WTC11 (cell line): ENCODE measurements around the gene PSMD11. TPM values are rescaled to one million over a fixed set of nuclear protein-coding genes. Genes with fewer than 3 reads are reported as not detected.

ENCODE experiments used
- ATAC-seq: fragments of 200-7000 bp; cut with Tn5 transposase; 2 replicates; pipeline ENCODE4 v1.10.0; 2021; ENCODE audit warnings: mild to moderate bottlenecking, moderate library complexity
- CTCF ChIA-PET: fragments of 300-600 bp; sonication (Branson Sonifier 250); formaldehyde crosslinking; loops from one replicate; lab custom pipeline; 2021; ENCODE audit warnings: antibody characterized with exemption; lab: Charles Lee
- POLR2A ChIA-PET: fragments of 350-600 bp; sonication (Branson Sonifier 250); formaldehyde crosslinking; loops from one replicate; lab custom pipeline; 2021; ENCODE audit warnings: antibody characterized with exemption; lab: Charles Lee
- DNase-seq: peaks from one replicate; pipeline ENCODE4 v3.0.0; 2021; ENCODE audit warnings: low spot score
- H3K27ac Mint-ChIP-seq: 2 replicates; pipeline ENCODE4 v1.8.0; 2021; ENCODE audit warnings: mixed read lengths
- H3K27me3 Mint-ChIP-seq: 2 replicates; pipeline ENCODE4 v1.8.0; 2021; ENCODE audit warnings: low read depth, mild to moderate bottlenecking, moderate library complexity, mixed read lengths
- H3K36me3 Mint-ChIP-seq: 2 replicates; pipeline ENCODE4 v1.8.0; 2021; ENCODE audit warnings: mixed read lengths
- H3K4me1 Mint-ChIP-seq: 2 replicates; pipeline ENCODE4 v1.8.0; 2022; ENCODE audit warnings: mixed read lengths
- H3K4me3 Mint-ChIP-seq: 2 replicates; pipeline ENCODE4 v1.8.0; 2021; ENCODE audit warnings: mild to moderate bottlenecking, moderate library complexity, mixed read lengths
- H3K9me3 Mint-ChIP-seq: 2 replicates; pipeline ENCODE4 v1.8.0; 2021; ENCODE audit warnings: mixed read lengths
- EMX1 ChIP-seq: fragments of 250-450 bp; sonication (Bioruptor Pico); IDR thresholded peaks from 2 replicates; pipeline ENCODE4 v1.8.0; 2021; ENCODE audit warnings: mild to moderate bottlenecking
- ETV6 ChIP-seq: sonication (generic); formaldehyde crosslinking; IDR thresholded peaks from 2 replicates; pipeline ENCODE4 v1.8.1; 2022; ENCODE audit warnings: mild to moderate bottlenecking, missing genetic modification reagents
- FOXP1 ChIP-seq: sonication (generic); formaldehyde crosslinking; IDR thresholded peaks from 2 replicates; pipeline ENCODE4 v1.8.0; 2022; ENCODE audit warnings: missing genetic modification reagents, mild to moderate bottlenecking, moderate library complexity, borderline replicate concordance
- GABPB1 ChIP-seq: sonication (generic); formaldehyde crosslinking; IDR thresholded peaks from 2 replicates; pipeline ENCODE4 v1.8.1; 2023; ENCODE audit warnings: mild to moderate bottlenecking, missing genetic modification reagents
- KAT7 ChIP-seq: sonication (generic); formaldehyde crosslinking; IDR thresholded peaks from 2 replicates; pipeline ENCODE4 v1.8.1; 2023; ENCODE audit warnings: missing genetic modification reagents, mild to moderate bottlenecking, borderline replicate concordance
- MYBL2 ChIP-seq: sonication (generic); formaldehyde crosslinking; IDR thresholded peaks from 2 replicates; pipeline ENCODE4 v1.8.1; 2023; ENCODE audit warnings: mild to moderate bottlenecking, moderate library complexity, missing genetic modification reagents
- NFYB ChIP-seq: sonication (generic); formaldehyde crosslinking; conservative IDR thresholded peaks from 2 replicates; pipeline ENCODE4 v1.8.0; 2022; ENCODE audit warnings: low read depth, missing genetic modification reagents
- PRDM15 ChIP-seq: sonication (generic); formaldehyde crosslinking; IDR thresholded peaks from 2 replicates; pipeline ENCODE4 v1.8.0; 2022; ENCODE audit warnings: missing genetic modification reagents
- RELA ChIP-seq: sonication (generic); formaldehyde crosslinking; IDR thresholded peaks from 2 replicates; pipeline ENCODE4 v1.8.1; 2022; ENCODE audit warnings: missing genetic modification reagents, mild to moderate bottlenecking, borderline replicate concordance
- SP1 ChIP-seq: sonication (generic); formaldehyde crosslinking; conservative IDR thresholded peaks from 2 replicates; pipeline ENCODE4 v1.8.1; 2022; ENCODE audit warnings: missing genetic modification reagents
- TEAD1 ChIP-seq: sonication (generic); formaldehyde crosslinking; IDR thresholded peaks from 2 replicates; pipeline ENCODE4 v1.8.0; 2022; ENCODE audit warnings: mild to moderate bottlenecking, missing genetic modification reagents
- USF2 ChIP-seq: sonication (generic); formaldehyde crosslinking; IDR thresholded peaks from 2 replicates; pipeline ENCODE4 v1.8.1; 2023; ENCODE audit warnings: mild to moderate bottlenecking, missing genetic modification reagents, moderate library complexity
- ZBTB21 ChIP-seq: sonication (generic); formaldehyde crosslinking; IDR thresholded peaks from 2 replicates; pipeline ENCODE4 v1.8.1; 2023; ENCODE audit warnings: mild to moderate bottlenecking, missing genetic modification reagents, borderline replicate concordance
- ZNF138 ChIP-seq: sonication (generic); formaldehyde crosslinking; conservative IDR thresholded peaks from 2 replicates; pipeline ENCODE4 v1.8.1; 2022; ENCODE audit warnings: mild to moderate bottlenecking, moderate library complexity, missing genetic modification reagents
- ZNF263 ChIP-seq: sonication (generic); formaldehyde crosslinking; IDR thresholded peaks from 2 replicates; pipeline ENCODE4 v1.8.1; 2022; ENCODE audit warnings: low read depth, mild to moderate bottlenecking, moderate library complexity, missing genetic modification reagents
- ZNF396 ChIP-seq: fragments of 250-450 bp; sonication (Bioruptor Pico); IDR thresholded peaks from 2 replicates; pipeline ENCODE4 v1.8.0; 2021; ENCODE audit warnings: mild to moderate bottlenecking, moderate library complexity, borderline replicate concordance
- total RNA-seq: library from RNA; stranded (reverse); gene quantifications from 3 replicates; pipeline ENCODE4 v1.2.3, GENCODE V29; 2021
- TF ChIP-seq, protein P1 (sequence below): sonication (generic); formaldehyde crosslinking; IDR thresholded peaks from 2 replicates; pipeline ENCODE4 v1.8.0; 2023; ENCODE audit warnings: missing genetic modification reagents, mild to moderate bottlenecking, borderline replicate concordance
- TF ChIP-seq, protein P2 (sequence below): sonication (generic); formaldehyde crosslinking; IDR thresholded peaks from 2 replicates; pipeline ENCODE4 v1.8.1; 2023; ENCODE audit warnings: mild to moderate bottlenecking, missing genetic modification reagents
- TF ChIP-seq, protein P3 (sequence below): sonication (generic); formaldehyde crosslinking; conservative IDR thresholded peaks from 2 replicates; pipeline ENCODE4 v1.8.1; 2023; ENCODE audit warnings: mild to moderate bottlenecking, low read depth, missing genetic modification reagents, moderate library complexity

Gene PSMD11
- total RNA-seq, 1 experiment from 2014 or later: 155 TPM

DNA sequence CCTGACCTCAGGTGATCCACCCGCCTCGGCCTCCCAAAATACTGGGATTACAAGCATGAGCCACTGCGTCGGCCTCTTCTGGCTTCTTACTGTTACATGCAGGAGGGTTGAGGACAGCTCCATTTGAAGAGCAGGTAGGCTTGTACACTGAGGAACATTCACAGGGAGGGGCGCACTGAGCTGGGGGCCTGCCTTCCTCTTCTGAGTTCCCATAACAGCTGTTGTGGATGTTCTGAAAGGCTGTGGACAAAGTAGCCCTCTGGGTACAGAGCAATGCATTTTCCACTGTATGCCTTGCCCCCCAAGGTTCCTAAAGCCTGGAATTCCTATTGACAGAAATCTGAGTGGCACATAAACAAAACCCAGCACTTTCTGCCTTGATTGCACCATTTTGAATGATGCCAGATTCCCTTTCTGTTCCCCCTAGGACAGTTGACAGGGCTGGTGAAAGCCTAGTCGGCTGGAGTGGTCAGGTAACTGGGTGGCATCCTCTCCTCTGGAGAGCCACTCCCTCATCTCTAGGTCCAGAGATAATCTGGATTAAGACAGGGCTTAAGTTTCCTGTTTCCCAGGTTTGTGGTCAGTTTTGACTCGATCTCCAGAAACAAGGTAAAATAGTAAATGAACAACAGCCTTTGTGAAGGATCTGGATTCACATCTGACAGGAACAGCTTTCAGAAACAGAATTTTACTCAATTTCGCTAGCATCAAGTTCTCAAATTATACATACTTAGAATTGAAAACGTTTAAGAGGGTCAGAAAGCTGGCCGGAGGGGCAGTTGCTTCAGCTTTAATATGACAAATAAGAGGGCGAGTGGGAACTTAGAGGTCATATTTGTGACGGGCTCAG, 41.2 kb downstream of the PSMD11 start (continued):
- no peak for TF ChIP-seq ZNF396
- TF ChIP-seq, protein P1, sequence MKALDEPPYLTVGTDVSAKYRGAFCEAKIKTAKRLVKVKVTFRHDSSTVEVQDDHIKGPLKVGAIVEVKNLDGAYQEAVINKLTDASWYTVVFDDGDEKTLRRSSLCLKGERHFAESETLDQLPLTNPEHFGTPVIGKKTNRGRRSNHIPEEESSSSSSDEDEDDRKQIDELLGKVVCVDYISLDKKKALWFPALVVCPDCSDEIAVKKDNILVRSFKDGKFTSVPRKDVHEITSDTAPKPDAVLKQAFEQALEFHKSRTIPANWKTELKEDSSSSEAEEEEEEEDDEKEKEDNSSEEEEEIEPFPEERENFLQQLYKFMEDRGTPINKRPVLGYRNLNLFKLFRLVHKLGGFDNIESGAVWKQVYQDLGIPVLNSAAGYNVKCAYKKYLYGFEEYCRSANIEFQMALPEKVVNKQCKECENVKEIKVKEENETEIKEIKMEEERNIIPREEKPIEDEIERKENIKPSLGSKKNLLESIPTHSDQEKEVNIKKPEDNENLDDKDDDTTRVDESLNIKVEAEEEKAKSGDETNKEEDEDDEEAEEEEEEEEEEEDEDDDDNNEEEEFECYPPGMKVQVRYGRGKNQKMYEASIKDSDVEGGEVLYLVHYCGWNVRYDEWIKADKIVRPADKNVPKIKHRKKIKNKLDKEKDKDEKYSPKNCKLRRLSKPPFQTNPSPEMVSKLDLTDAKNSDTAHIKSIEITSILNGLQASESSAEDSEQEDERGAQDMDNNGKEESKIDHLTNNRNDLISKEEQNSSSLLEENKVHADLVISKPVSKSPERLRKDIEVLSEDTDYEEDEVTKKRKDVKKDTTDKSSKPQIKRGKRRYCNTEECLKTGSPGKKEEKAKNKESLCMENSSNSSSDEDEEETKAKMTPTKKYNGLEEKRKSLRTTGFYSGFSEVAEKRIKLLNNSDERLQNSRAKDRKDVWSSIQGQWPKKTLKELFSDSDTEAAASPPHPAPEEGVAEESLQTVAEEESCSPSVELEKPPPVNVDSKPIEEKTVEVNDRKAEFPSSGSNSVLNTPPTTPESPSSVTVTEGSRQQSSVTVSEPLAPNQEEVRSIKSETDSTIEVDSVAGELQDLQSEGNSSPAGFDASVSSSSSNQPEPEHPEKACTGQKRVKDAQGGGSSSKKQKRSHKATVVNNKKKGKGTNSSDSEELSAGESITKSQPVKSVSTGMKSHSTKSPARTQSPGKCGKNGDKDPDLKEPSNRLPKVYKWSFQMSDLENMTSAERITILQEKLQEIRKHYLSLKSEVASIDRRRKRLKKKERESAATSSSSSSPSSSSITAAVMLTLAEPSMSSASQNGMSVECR (CRISPR knock-in tag): no peak
- TF ChIP-seq, all 79 proteins: peak for 0

- H3K4me1 Mint-ChIP-seq: peaks cover 56% of the 10 kb centered on the region
- CTCF ChIA-PET: interaction anchor here (0.8 to 4.0 kb wide), 9 partner anchors 24 to 173 kb away, joined by 3 to 18 read pairs (median 5); partner anchors contain the start of gene PSMD11
- peak overlapping the region; percentile 33; the same call in 1 of the 2 replicates for H3K27ac Mint-ChIP-seq
- no peaks in the 10 kb centered on the region for H3K9me3 Mint-ChIP-seq
- peak overlapping the region; percentile 58 for H3K4me3 Mint-ChIP-seq
- DNase-seq (peak; percentile 71), ATAC-seq (peak; percentile 73)
- no peaks in the 10 kb centered on the region for H3K27me3 Mint-ChIP-seq
- peaks cover 25% of the 10 kb centered on the region for H3K36me3 Mint-ChIP-seq
- POLR2A ChIA-PET: interaction anchor here (1.1 to 1.6 kb wide), 2 partner anchors 17 to 41 kb away, joined by 4 to 8 read pairs; partner anchors contain the start of gene PSMD11
- TF ChIP-seq PRDM15 (CRISPR knock-in tag) (0 out of 2 replicates have a peak, but pooled peaks have one; percentile 11), SP1 (CRISPR knock-in tag) (peak; percentile 97), TEAD1 (CRISPR knock-in tag) (peak; percentile 22; the same call in 1 of the 2 replicates), ZNF138 (CRISPR knock-in tag) (0 out of 2 replicates have a peak, but pooled peaks have one; percentile 33), EMX1 (no peak), GABPB1 (CRISPR knock-in tag) (0 out of 2 replicates have a peak, but pooled peaks have one; percentile 27), ZBTB21 (CRISPR knock-in tag) (0 out of 2 replicates have a peak, but pooled peaks have one; percentile 21), NFYB (no peak), ZNF263 (CRISPR knock-in tag) (no peak), USF2 (CRISPR knock-in tag) (peak; percentile 89), KAT7 (CRISPR knock-in tag) (0 out of 2 replicates have a peak, but pooled peaks have one; percentile 48), ETV6 (CRISPR knock-in tag) (peak; percentile 69), RELA (CRISPR knock-in tag) (peak; percentile 44; the same call in 1 of the 2 replicates), FOXP1 (CRISPR knock-in tag) (peak; percentile 60; the same call in 1 of the 2 replicates), MYBL2 (peak; percentile 73; the same call in 1 of the 2 replicates)
- TF ChIP-seq, protein P2, sequence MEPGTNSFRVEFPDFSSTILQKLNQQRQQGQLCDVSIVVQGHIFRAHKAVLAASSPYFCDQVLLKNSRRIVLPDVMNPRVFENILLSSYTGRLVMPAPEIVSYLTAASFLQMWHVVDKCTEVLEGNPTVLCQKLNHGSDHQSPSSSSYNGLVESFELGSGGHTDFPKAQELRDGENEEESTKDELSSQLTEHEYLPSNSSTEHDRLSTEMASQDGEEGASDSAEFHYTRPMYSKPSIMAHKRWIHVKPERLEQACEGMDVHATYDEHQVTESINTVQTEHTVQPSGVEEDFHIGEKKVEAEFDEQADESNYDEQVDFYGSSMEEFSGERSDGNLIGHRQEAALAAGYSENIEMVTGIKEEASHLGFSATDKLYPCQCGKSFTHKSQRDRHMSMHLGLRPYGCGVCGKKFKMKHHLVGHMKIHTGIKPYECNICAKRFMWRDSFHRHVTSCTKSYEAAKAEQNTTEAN (CRISPR knock-in tag): 0 out of 2 replicates have a peak, but pooled peaks have one; percentile 44
- TF ChIP-seq, protein P3, sequence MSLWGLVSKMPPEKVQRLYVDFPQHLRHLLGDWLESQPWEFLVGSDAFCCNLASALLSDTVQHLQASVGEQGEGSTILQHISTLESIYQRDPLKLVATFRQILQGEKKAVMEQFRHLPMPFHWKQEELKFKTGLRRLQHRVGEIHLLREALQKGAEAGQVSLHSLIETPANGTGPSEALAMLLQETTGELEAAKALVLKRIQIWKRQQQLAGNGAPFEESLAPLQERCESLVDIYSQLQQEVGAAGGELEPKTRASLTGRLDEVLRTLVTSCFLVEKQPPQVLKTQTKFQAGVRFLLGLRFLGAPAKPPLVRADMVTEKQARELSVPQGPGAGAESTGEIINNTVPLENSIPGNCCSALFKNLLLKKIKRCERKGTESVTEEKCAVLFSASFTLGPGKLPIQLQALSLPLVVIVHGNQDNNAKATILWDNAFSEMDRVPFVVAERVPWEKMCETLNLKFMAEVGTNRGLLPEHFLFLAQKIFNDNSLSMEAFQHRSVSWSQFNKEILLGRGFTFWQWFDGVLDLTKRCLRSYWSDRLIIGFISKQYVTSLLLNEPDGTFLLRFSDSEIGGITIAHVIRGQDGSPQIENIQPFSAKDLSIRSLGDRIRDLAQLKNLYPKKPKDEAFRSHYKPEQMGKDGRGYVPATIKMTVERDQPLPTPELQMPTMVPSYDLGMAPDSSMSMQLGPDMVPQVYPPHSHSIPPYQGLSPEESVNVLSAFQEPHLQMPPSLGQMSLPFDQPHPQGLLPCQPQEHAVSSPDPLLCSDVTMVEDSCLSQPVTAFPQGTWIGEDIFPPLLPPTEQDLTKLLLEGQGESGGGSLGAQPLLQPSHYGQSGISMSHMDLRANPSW (CRISPR knock-in tag): no peak
Observed at GRCh38 chr17:32486111-32486700, 41.9 kb downstream of the PSMD11 start.
